ENCODE data around the gene YBX2. TPM values are rescaled to one million over a fixed set of nuclear protein-coding genes. Genes with fewer than 3 reads are reported as not detected.

YBX2 gene
- total RNA-seq, 1 donor from 2014 or later: 0.26 TPM

DNA sequence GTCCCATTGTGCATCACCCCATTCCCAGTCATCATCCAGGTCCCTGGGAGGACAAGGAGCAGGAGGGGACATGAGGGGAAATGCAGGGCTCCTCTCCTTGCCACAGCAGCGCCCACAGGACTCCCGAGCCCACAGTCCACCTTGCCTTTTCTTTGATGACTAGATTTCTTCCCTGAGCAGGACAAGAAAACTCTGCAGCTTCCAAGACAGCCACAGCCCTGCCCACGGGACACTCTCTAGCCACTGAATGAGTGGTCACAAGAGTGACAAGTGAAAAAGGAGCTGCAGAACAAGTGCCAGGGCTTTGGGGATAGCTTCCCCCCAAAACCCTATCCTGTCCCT, 30.0 kb upstream of the YBX2 start:
- Histone ChIP-seq H3K36me3 (ENCODE audit: control insufficient read depth, insufficient read depth, low read length) (peaks cover 44% of the 10 kb centered on the region), H3K4me3 (ENCODE audit: low read depth, low read length) (no peak overlapping the region), H3K27me3 (ENCODE audit: control insufficient read depth, insufficient read depth, low read length) (no peaks in the 10 kb centered on the region)
- no peak for DNase-seq (ENCODE audit: low read depth)
- TF ChIP-seq, protein P1, sequence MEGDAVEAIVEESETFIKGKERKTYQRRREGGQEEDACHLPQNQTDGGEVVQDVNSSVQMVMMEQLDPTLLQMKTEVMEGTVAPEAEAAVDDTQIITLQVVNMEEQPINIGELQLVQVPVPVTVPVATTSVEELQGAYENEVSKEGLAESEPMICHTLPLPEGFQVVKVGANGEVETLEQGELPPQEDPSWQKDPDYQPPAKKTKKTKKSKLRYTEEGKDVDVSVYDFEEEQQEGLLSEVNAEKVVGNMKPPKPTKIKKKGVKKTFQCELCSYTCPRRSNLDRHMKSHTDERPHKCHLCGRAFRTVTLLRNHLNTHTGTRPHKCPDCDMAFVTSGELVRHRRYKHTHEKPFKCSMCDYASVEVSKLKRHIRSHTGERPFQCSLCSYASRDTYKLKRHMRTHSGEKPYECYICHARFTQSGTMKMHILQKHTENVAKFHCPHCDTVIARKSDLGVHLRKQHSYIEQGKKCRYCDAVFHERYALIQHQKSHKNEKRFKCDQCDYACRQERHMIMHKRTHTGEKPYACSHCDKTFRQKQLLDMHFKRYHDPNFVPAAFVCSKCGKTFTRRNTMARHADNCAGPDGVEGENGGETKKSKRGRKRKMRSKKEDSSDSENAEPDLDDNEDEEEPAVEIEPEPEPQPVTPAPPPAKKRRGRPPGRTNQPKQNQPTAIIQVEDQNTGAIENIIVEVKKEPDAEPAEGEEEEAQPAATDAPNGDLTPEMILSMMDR (IDR thresholded peaks at IDR 0.05; ENCODE audit: insufficient read depth, low read length, severe bottlenecking): no peak
- no peak for FAIRE-seq

DNA sequence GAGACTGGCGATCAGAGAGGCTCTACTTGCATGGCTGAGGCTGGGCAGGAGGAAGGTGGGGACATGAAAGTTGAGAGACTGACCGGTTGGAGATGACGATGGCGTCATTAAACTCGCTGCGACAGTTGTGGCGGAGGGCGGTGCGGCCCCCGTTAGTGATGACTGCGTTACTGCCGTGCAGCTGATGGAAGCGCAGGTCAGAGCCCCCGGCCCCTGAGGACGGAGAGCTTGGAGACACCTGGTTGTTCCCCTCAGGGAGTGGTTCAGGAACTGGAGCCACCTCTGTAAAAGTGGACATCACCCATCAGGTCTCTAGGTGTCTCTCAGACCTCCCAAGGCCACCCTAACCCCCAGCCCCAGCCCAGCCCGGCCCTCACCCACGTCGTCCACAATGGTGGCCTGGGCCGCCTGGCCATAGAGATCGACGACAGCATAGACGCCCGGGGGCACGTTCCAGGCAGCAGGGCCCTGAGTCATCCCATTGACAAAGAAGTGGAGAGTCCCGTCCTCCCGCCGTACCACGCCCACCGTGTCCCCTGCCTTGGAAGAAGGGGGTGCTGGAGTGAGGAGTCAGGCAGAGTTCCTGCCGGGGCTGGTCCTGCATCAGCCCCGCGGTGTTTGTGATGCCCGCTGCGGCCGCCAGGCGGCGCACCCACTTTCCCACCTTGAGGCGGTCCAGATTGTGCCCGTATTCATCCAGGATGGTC, 29.4 kb upstream of the YBX2 start:
- Histone ChIP-seq H3K36me3 (ENCODE audit: control insufficient read depth, insufficient read depth, low read length) (peaks cover 44% of the 10 kb centered on the region), H3K27me3 (ENCODE audit: control insufficient read depth, insufficient read depth, low read length) (no peaks in the 10 kb centered on the region), H3K4me3 (ENCODE audit: low read depth, low read length) (no peak overlapping the region)
- FAIRE-seq: no peak
- DNase-seq (ENCODE audit: low read depth): peak; percentile 30
- TF ChIP-seq, protein P1 (IDR thresholded peaks at IDR 0.05; ENCODE audit: insufficient read depth, low read length, severe bottlenecking): peak; percentile 97

DNA sequence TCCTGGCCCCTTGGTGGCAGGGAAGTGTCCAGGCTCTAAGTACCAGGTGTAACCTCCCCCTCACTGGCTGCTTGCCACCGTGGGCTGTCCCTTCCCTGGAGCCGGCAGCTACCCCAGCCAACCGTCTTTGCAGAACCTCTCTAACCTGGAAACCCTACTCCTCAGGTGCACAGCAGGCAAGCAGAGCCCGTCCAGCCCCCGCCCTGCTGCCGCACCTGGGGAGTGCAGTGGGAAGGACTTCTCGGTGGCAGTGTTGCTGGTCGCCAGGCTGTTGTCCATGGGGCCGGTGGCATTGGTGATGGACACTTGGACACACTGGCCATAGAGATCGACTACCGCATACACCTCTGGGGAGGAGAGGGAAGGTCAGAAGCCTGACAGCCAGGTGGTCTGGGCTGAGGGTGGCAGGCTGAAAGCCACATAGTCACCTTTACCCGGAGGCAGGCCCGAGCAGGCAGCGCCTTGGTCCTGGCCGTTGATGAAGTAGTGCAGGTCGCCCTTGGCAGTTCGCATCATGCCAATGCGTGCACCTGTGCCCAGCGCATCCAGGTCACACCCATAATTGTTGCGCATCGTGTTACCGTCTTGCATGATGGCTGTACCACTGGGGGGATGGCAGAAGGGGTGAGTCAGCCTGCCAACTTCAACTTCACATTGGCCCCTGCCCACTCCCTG, 28.2 kb upstream of the YBX2 start:
- DNase-seq (ENCODE audit: low read depth): no peak
- TF ChIP-seq, protein P1 (IDR thresholded peaks at IDR 0.05; ENCODE audit: insufficient read depth, low read length, severe bottlenecking): no peak
- H3K36me3 ChIP-seq (ENCODE audit: control insufficient read depth, insufficient read depth, low read length): peaks cover 48% of the 10 kb centered on the region

DNA sequence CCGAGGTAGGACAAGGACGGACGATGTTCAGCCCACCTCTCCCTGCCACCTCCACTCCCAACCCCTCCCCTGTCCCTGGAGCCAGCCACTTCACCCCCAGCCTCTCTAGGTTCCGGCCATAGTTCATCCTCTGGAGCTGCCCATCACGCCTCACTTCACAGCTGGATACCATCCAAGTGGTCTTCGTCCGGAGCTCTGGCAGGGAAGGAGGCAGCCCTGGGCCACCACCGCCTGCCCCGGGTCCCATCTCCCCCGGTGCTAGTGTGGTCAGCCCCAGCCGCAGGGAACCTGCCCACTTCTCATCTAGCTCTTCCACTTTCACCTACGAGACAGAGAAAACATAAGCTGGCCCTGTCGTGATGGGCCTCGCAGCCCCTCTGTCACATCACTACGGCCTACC, 27.0 kb upstream of the YBX2 start:
- peaks cover 46% of the 10 kb centered on the region for H3K36me3 ChIP-seq (ENCODE audit: control insufficient read depth, insufficient read depth, low read length)

More for the DNA sequence above, 28.2 kb upstream of the YBX2 start:
- FAIRE-seq: peak; percentile 55
- H3K27me3 ChIP-seq (ENCODE audit: control insufficient read depth, insufficient read depth, low read length): no peaks in the 10 kb centered on the region
- H3K4me3 ChIP-seq (ENCODE audit: low read depth, low read length): no peak overlapping the region

DNA sequence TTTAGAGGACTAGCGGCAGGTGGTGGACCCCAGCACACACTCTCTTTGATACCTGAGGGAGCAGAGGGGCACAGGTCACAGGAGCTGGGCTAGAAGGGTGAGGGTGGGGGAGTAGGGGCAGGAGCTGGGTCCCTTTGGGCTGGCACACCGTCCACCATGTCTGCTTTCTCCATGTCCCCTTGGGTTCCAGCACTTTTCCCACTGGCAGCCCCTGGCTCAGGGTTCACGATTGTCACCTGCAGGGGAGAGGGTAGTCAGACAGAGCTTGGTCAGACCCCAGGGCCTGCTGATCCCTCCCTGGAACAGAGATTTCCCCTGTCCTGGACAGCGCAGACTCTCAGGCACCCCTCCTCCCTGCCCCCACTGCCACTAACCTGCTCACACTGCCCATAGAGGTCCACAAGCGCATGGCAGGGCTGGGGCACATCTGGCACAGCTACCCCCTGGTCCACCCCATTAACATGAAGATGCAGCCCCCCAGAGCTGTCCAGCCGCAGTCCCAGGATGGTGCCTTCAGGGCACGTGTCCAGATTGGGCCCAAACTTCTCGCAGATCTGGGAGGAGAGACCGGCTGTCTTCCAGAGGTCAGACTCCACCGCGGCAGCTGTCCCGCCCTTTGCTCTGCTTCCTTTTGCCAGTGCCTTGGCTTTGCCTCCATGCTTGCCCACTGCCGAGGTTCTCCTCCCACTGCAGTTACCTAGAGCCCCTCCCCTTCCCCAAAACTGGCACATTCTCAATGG, 23.9 kb upstream of the YBX2 start:
- H3K4me3 ChIP-seq (ENCODE audit: low read depth, low read length): no peak overlapping the region
- peaks cover 27% of the 10 kb centered on the region for H3K36me3 ChIP-seq (ENCODE audit: control insufficient read depth, insufficient read depth, low read length)
- FAIRE-seq (no peak), DNase-seq (ENCODE audit: low read depth) (no peak)
- TF ChIP-seq, protein P1 (IDR thresholded peaks at IDR 0.05; ENCODE audit: insufficient read depth, low read length, severe bottlenecking): no peak
- no peaks in the 10 kb centered on the region for H3K27me3 ChIP-seq (ENCODE audit: control insufficient read depth, insufficient read depth, low read length)

More for the DNA sequence above, 27.0 kb upstream of the YBX2 start:
- H3K27me3 ChIP-seq (ENCODE audit: control insufficient read depth, insufficient read depth, low read length): no peaks in the 10 kb centered on the region
- DNase-seq (ENCODE audit: low read depth) (no peak), FAIRE-seq (no peak)
- no peak overlapping the region for H3K4me3 ChIP-seq (ENCODE audit: low read depth, low read length)
- TF ChIP-seq, protein P1 (IDR thresholded peaks at IDR 0.05; ENCODE audit: insufficient read depth, low read length, severe bottlenecking): no peak

Measured in bronchial epithelial cell (primary cell).